Measurements from ENCODE around the gene PCMTD2.

DNA sequence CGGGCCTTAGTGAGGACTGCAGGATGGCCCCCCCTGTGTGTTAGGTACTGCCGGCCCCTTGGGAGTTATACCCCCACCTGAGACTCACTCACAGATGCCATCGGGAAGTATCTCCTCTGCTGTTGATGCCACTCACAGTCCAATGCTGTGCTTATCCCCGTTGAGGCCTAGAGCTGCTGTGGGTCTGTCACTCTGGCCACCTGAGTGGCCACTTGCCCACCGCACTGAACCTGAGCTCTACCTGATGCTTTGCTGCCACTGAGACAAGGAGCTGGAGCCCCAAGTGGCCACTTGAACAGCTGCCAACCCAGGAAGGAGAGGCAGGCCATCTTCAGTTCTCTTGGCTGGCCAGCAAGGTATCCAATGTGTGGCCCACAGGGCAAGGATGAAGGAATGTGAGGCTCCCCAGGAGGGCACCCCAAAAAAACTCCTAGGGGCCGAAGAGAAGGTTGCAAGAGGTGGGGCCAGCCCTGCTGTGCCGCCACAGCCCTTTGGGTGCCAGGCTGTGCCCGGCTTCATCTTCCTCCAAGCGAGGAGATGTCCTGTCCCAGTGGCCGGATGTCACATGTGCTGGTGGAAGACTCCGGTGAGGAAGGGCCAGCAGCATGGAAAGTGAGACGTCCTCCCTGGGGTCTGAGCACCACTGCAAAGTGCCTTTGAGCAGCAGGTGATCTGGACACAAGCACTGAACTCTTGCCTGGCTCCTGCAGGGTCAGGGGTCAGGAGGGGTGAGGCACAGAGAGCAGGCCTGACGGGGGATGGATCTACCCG is 29.5 kb upstream of the PCMTD2 start:
- no peak for TF ChIP-seq CTCF (IDR thresholded peaks at IDR 0.05; ENCODE audit: low read length)
- TF ChIP-seq EZH2 (IDR thresholded peaks at IDR 0.05; ENCODE audit: borderline replicate concordance, low read length), result no peak
